Heart left ventricle (tissue), 16 donors: ENCODE data around the gene PROZ. TPM values are rescaled to one million over a fixed set of nuclear protein-coding genes. Genes with fewer than 3 reads are reported as not detected.

Experiments
- ATAC-seq, 4 donors: fragments of 200-7000 bp; cut with Tn5 transposase; one replicate each; pipeline ENCODE4 v1.9.1; 2020 to 2022; ENCODE audit warnings: moderate library complexity in 4 of 4, mild to moderate bottlenecking in 3 of 4, moderate number of reproducible peaks in 1 of 4
- DNase-seq, 5 donors: peaks; one replicate each; pipeline ENCODE4 v3.0.0-alpha.2; 2020
- H3K27ac ChIP-seq, 12 donors: fragments of 200-600 bp; sonication (generic) in 4 of 12; one replicate each; pipeline versions ENCODE4 v1.5.0 to v1.8.0; 2016 to 2022; ENCODE audit warnings: mild to moderate bottlenecking in 2 of 12
- H3K27me3 ChIP-seq, 9 donors: fragments of 200-600 bp; sonication (generic) in 2 of 9; one replicate each; pipeline versions ENCODE4 v1.5.1 to v1.8.0; 2016 to 2022; ENCODE audit warnings: mild to moderate bottlenecking in 3 of 9
- H3K36me3 ChIP-seq, 9 donors: fragments of 200-600 bp; sonication (generic) in 2 of 9; one replicate each; pipeline versions ENCODE4 v1.5.0 to v1.8.0; 2018 to 2022; ENCODE audit warnings: mild to moderate bottlenecking in 2 of 9
- H3K4me1 ChIP-seq, 12 donors: fragments of 200-600 bp; sonication (generic) in 4 of 12; one replicate each; pipeline versions ENCODE4 v1.5.0 to v1.8.0; 2016 to 2022; ENCODE audit warnings: mild to moderate bottlenecking in 3 of 12
- H3K4me3 ChIP-seq, 12 donors: fragments of 200-600 bp; sonication (generic) in 4 of 12; one replicate each; pipeline versions ENCODE4 v1.5.0 to v1.8.0; 2017 to 2022; ENCODE audit warnings: mild to moderate bottlenecking in 9 of 12, moderate library complexity in 4 of 12
- H3K9me3 ChIP-seq, 12 donors: fragments of 200-600 bp; sonication (generic) in 4 of 12; one replicate each; pipeline versions ENCODE4 v1.5.0 to v1.8.0; 2016 to 2022; ENCODE audit warnings: mild to moderate bottlenecking in 1 of 12
- CTCF ChIP-seq, 12 donors: fragments of 200-600 bp; sonication (generic) in 4 of 12; IDR thresholded peaks; one replicate each; pipeline versions ENCODE4 v1.5.0 to v1.8.0; 2018 to 2022; ENCODE audit warnings: antibody characterized with exemption in 12 of 12, mild to moderate bottlenecking in 5 of 12
- POLR2A ChIP-seq, 2 donors: fragments of 450-650 bp; IDR thresholded peaks; one replicate each; pipeline ENCODE4 v1.6.1; 2017; ENCODE audit warnings: antibody characterized with exemption in 2 of 2, mild to moderate bottlenecking in 2 of 2, moderate library complexity in 2 of 2
- WGBS, 4 donors: extraction: QIAGEN DNeasy Blood & Tissue Kit in 2 of 4; methylation state at CpG; one replicate each; pipeline versions ENCODE4 v1.1.5 to v1.1.7; 2013 to 2018; 5-methylcytosine and 5-hydroxymethylcytosine counted together
- intact Hi-C, 10 donors: fragments of 100-400 bp; cut with DNase I; formaldehyde crosslinking; loops; one replicate each; pipeline versions ENCODE4 v1.11.1 to v1.14.2; 2022
- polyA plus RNA-seq, 2 donors: library from polyadenylated mRNA; stranded (reverse); fragments of 200-250 nt; gene quantifications; one replicate each; pipeline ENCODE4 v1.2.3, GENCODE V29; 2013
- total RNA-seq, 9 donors: library from RNA; depleted of rRNA in 2 of 9; stranded (reverse); fragments of >200 nt in 2 of 9; fragmentation: NEBNext Ultra II Directional in 3 of 9; extraction: Animal tissue kit (Norgen Biotek cat#: 25700) in 3 of 9; gene quantifications; one replicate each; pipeline versions ENCODE4 v1.1.0 to v1.2.4, GENCODE V29; 2016 to 2023
- donor health status: ischemic (EF 13 %, LVEDD 7.1; RV severe dilation, severe dysfunction).
- donor health status: healthy with polysubstance abuse.
- donor health status: DM: no; HTN: yes; CAD: no.
- donor health status: DM: no; HTN: no; CAD: no.
- donor health status: ischemic (EF 25% LVEDD 6.9; RV normal size, moderate dysfunction).
- donor health status: ischemic (EF 25% LVEDD 5.7; RV mildly dilated, moderate dysfunction).
- donor health status: healthy.
- donor health status: DM: yes; HTN: yes; CAD: no.
- donor health status: ischemic (EF 35%, LVEDD 5.7; RV mildly dilated, moderate dysfunction).
- donor health status: nonischemic (EF 11% LVEDD 7.7; RV severe dilation, severe dysfunction).
- donor health status: DM: yes; HTN: yes; CAD: no.
- donor health status: PGD.
- donor health status: ischemic (EF 29% LVEDD 5.4; RV normal size, mild dysfunction).
- donor health status: nonischemic (EF 23%, LVEDD 6.1; RV moderate dilation, normal function).

The PROZ gene
- total and polyA plus RNA-seq, 11 donors, result not detected

DNA sequence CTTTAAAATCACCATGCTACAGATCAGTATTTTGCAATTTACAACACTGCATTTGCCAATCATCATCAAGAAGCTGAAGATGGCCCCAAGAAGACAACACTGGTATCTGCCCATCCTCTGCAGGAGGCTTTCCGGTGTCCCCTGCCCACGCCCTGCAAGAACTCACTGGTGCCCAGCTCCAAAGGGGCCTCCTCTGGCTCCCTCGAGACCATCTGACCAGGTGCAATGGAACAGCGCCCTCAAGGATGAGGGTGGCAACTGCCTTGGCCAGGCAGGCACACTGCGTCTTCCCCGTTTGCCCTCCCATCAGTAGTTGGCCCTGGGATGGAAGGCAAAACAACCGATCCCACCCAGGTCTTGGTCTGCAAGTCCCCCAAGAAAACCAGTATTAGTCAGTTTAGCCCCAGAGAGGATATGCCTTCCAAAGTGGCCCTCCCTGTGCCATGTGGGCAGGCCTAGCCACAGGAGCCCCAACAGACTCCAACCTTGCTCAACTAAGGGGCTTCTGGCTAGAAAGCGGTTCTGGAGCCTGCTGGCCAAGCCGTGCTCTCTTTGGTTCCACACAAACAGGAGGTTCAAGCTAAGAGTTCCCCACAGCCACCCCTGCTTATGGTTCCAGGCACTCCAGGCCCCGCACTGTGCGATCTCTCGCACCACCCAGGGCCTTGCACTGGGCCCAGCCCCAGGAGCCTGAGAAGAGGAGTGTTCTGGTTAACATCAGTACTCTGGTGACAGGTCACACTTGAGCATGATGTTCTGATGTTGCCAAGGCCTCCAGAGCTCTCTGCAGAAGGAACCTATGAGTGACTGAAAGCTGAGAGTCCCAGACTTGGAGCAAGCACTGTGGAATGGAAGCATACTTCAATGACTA lies 45.3 kb downstream of the PROZ start:
- TF ChIP-seq POLR2A (IDR thresholded peaks at IDR 0.05), result no peak
- no peak for TF ChIP-seq CTCF (IDR thresholded peaks at IDR 0.05)
- no peaks in the 10 kb centered on the region for H3K27me3 ChIP-seq
- WGBS, 4 donors, result 73 to 86% (median 80%) methylated on average over 11 to 12 of the region's 12 CpGs
- peak overlapping the region; percentile 53 to 90 (median 78) for H3K27ac ChIP-seq
- DNase-seq (peak; percentile 71 to 85 (median 79)), ATAC-seq (peak; percentile 82 to 92 (median 88))
- peaks cover 0 to 37% (median 17%) of the 10 kb centered on the region in 9 donors for H3K36me3 ChIP-seq
- H3K4me3 ChIP-seq, result no peak overlapping the region
- peaks cover 3 to 76% (median 49%) of the 10 kb centered on the region in 12 donors for H3K4me1 ChIP-seq
- intact Hi-C loops, result loop anchor here in 2 of 10 donors (5.0 to 10.0 kb wide), 2 partner anchors 46 to 49 kb away; partner anchors contain the start of gene PROZ (in 2 of the 2)
- H3K9me3 ChIP-seq, result no peaks in the 10 kb centered on the region

- WGBS, 4 donors, result 44 to 64% (median 62%) methylated on average over 2 to 5 of the region's 5 CpGs
- peaks cover 3 to 70% (median 49%) of the 10 kb centered on the region in 12 donors for H3K4me1 ChIP-seq
- intact Hi-C loops, result loop anchor here in 2 of 10 donors (5.0 to 10.0 kb wide), 2 partner anchors 47 to 50 kb away; partner anchors contain the start of gene PROZ (in 2 of the 2)
- peak; percentile 1 to 43 (median 18) for ATAC-seq
- H3K27ac ChIP-seq, result peak overlapping the region; percentile 46 to 90 (median 78)
- H3K27me3 ChIP-seq, result no peaks in the 10 kb centered on the region
- DNase-seq, result peak in 2 of 5 donors; percentile 48 to 62
- H3K36me3 ChIP-seq, result peaks cover 0 to 31% (median 11%) of the 10 kb centered on the region in 9 donors
- H3K9me3 ChIP-seq, result no peaks in the 10 kb centered on the region
- TF ChIP-seq POLR2A (IDR thresholded peaks at IDR 0.05) (no peak), CTCF (IDR thresholded peaks at IDR 0.05) (no peak)
- H3K4me3 ChIP-seq, result no peak overlapping the region
These were observed 45.9 kb downstream of the PROZ start for GRCh38 chr13:113204378-113204734.

DNA sequence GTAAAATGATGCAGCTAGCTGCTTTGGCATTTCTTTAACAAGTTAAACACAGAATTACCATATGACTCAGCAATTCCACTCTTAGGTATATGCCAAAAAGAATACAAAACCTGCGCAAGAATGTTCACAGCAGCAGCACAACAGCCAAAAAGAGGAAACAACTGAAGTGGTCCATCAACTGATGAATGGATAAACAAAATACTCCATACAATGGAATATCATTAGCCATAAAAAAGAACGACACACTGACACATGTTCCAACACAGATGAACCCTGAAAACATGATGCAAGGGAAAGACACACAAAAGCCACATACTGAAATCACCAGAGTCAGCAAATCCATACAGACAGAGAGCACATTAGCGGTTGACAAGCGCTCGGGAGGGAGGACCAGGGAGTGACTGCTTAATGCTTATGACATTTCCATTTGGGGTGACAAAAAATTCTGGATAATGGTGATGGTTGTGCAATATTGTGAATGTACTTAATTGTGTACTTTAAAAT lies 47.0 kb downstream of the PROZ start:
- H3K27me3 ChIP-seq, result no peaks in the 10 kb centered on the region
- peak overlapping the region in 5 of 12 donors; percentile 70 to 90 (median 83) for H3K27ac ChIP-seq
- peaks cover 0 to 20% (median 2%) of the 10 kb centered on the region in 9 donors for H3K36me3 ChIP-seq
- H3K4me1 ChIP-seq, result peaks cover 3 to 70% (median 52%) of the 10 kb centered on the region in 12 donors
- no peaks in the 10 kb centered on the region for H3K9me3 ChIP-seq
- H3K4me3 ChIP-seq, result no peak overlapping the region
- intact Hi-C loops, result loop anchor here in 3 of 10 donors (5.0 to 10.0 kb wide), 3 partner anchors 48 to 53 kb away; partner anchors contain the start of gene PROZ (in 2 of the 3)
- ATAC-seq, result no peak
- WGBS, 4 donors, result 61 to 76% (median 67%) methylated on average over 5 of the region's 5 CpGs
- no peak for TF ChIP-seq POLR2A (IDR thresholded peaks at IDR 0.05)
- no peak for TF ChIP-seq CTCF (IDR thresholded peaks at IDR 0.05)
- no peak for DNase-seq

DNA sequence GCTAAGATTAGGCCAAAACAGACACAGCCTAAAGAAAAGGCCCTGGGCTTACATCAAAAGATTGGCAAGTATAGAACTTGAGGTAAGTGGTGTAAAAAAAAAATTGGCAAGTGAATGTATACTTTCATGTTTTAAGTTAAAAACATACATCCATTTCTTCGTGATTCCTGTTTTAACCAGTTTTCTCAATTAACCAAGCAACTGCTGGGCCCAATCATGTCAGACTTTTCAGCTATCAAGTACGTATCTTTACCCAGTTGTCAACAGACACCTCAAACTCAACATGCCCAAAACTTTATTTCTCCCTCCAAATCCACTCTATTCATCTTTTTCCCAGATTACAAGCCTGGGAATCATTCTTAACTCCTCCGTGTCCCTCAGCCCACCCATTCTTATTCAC lies 49.0 kb downstream of the PROZ start:
- no peak for TF ChIP-seq POLR2A (IDR thresholded peaks at IDR 0.05)
- no peak for TF ChIP-seq CTCF (IDR thresholded peaks at IDR 0.05)
- peak overlapping the region; percentile 76 to 99 (median 92) for H3K4me3 ChIP-seq
- H3K36me3 ChIP-seq, result peaks cover 0 to 32% (median 14%) of the 10 kb centered on the region in 9 donors
- no peak for ATAC-seq
- H3K9me3 ChIP-seq, result no peaks in the 10 kb centered on the region
- intact Hi-C loops, result loop anchor here in 4 of 10 donors (2.0 to 10.0 kb wide), 4 partner anchors 50 to 55 kb away; partner anchors contain the start of gene PROZ (in 2 of the 4)
- peak overlapping the region in 11 of 12 donors; percentile 98 to 100 (median 99) for H3K27ac ChIP-seq
- 35 to 41% (median 40%) methylated on average over 3 of the region's 3 CpGs for WGBS, 4 donors
- DNase-seq, result no peak
- H3K4me1 ChIP-seq, result peaks cover 3 to 80% (median 63%) of the 10 kb centered on the region in 12 donors
- H3K27me3 ChIP-seq, result no peaks in the 10 kb centered on the region
